Measurements from ENCODE around the gene PLEKHG5. TPM values are rescaled to one million over a fixed set of nuclear protein-coding genes. Genes with fewer than 3 reads are reported as not detected.

The PLEKHG5 gene
- total RNA-seq, 2 experiments from 2014 or later, result 4.7 to 5.0 TPM

GRCh38 chr1:6489383-6489765 is 2.1 kb downstream of the PLEKHG5 start:
- POLR2A ChIA-PET, result interaction anchor here (1.0 kb wide), 1 partner anchor 23 kb away, joined by 3 read pairs; the partner anchor contains the start of gene TNFRSF25
- peaks cover 22% of the 10 kb centered on the region for H3K27me3 Mint-ChIP-seq

GRCh38 chr1:6488602-6489382 is 2.7 kb downstream of the PLEKHG5 start:
- H3K4me3 Mint-ChIP-seq, result no peak overlapping the region
- DNase-seq (no peak), ATAC-seq (ENCODE audit: low read depth) (no peak)
- H3K9me3 Mint-ChIP-seq, result no peaks in the 10 kb centered on the region
- H3K36me3 Mint-ChIP-seq, result no peaks in the 10 kb centered on the region
- H3K27me3 Mint-ChIP-seq, result peaks cover 24% of the 10 kb centered on the region
- POLR2A ChIA-PET, result interaction anchor here (0.9 to 1.0 kb wide), 2 partner anchors 23 to 116 kb away, joined by 3 read pairs; partner anchors contain the start of gene TNFRSF25
- no peak overlapping the region for H3K27ac Mint-ChIP-seq
- H3K4me1 Mint-ChIP-seq, result peaks cover 27% of the 10 kb centered on the region

More at GRCh38 chr1:6489383-6489765, 2.1 kb downstream of the PLEKHG5 start:
- DNase-seq (no peak), ATAC-seq (ENCODE audit: low read depth) (no peak)
- Mint-ChIP-seq H3K4me1 (peaks cover 27% of the 10 kb centered on the region), H3K4me3 (peak overlapping the region; percentile 79), H3K27ac (no peak overlapping the region), H3K36me3 (no peaks in the 10 kb centered on the region), H3K9me3 (no peaks in the 10 kb centered on the region)

- H3K9me3 Mint-ChIP-seq, result no peaks in the 10 kb centered on the region
- POLR2A ChIA-PET, result interaction anchor here (0.9 kb wide), 1 partner anchor 117 kb away, joined by 3 read pairs; no protein-coding TSS in a partner anchor
- H3K27me3 Mint-ChIP-seq, result peaks cover 25% of the 10 kb centered on the region
- no peak overlapping the region for H3K4me3 Mint-ChIP-seq
- ATAC-seq (ENCODE audit: low read depth) (no peak), DNase-seq (no peak)
- no peaks in the 10 kb centered on the region for H3K36me3 Mint-ChIP-seq
- H3K4me1 Mint-ChIP-seq, result peaks cover 23% of the 10 kb centered on the region
- H3K27ac Mint-ChIP-seq, result no peak overlapping the region
Observed at GRCh38 chr1:6487804-6488484, 3.5 kb downstream of the PLEKHG5 start.

- ATAC-seq (ENCODE audit: low read depth), result peak; percentile 63
- Mint-ChIP-seq H3K4me3 (no peak overlapping the region), H3K27me3 (peaks cover 28% of the 10 kb centered on the region), H3K27ac (no peak overlapping the region), H3K9me3 (no peaks in the 10 kb centered on the region), H3K36me3 (no peaks in the 10 kb centered on the region), H3K4me1 (peaks cover 12% of the 10 kb centered on the region)
- POLR2A ChIA-PET, result no interaction called here
- DNase-seq, result peak; percentile 90
Observed at GRCh38 chr1:6486433-6487011, 4.9 kb downstream of the PLEKHG5 start.

- Mint-ChIP-seq H3K4me3 (no peak overlapping the region), H3K9me3 (no peaks in the 10 kb centered on the region), H3K27ac (no peak overlapping the region), H3K4me1 (peaks cover 7% of the 10 kb centered on the region), H3K36me3 (no peaks in the 10 kb centered on the region), H3K27me3 (peaks cover 28% of the 10 kb centered on the region)
- ATAC-seq (ENCODE audit: low read depth) (no peak), DNase-seq (no peak)
- POLR2A ChIA-PET, result no interaction called here
Observed at GRCh38 chr1:6485168-6486101, 6.0 kb downstream of the PLEKHG5 start.

GRCh38 chr1:6484826-6485167 is 6.7 kb downstream of the PLEKHG5 start:
- DNase-seq (no peak), ATAC-seq (ENCODE audit: low read depth) (no peak)
- H3K4me1 Mint-ChIP-seq, result peaks cover 7% of the 10 kb centered on the region
- H3K4me3 Mint-ChIP-seq, result no peak overlapping the region
- H3K36me3 Mint-ChIP-seq, result no peaks in the 10 kb centered on the region
- POLR2A ChIA-PET, result interaction anchor here (0.8 kb wide), 1 partner anchor 147 kb away, joined by 3 read pairs; no protein-coding TSS in a partner anchor
- H3K27me3 Mint-ChIP-seq, result peaks cover 28% of the 10 kb centered on the region
- H3K9me3 Mint-ChIP-seq, result no peaks in the 10 kb centered on the region
- H3K27ac Mint-ChIP-seq, result no peak overlapping the region

- Mint-ChIP-seq H3K4me3 (no peak overlapping the region), H3K4me1 (peaks cover 7% of the 10 kb centered on the region), H3K36me3 (no peaks in the 10 kb centered on the region), H3K27ac (no peak overlapping the region), H3K9me3 (no peaks in the 10 kb centered on the region), H3K27me3 (peaks cover 28% of the 10 kb centered on the region)
- no peak for DNase-seq
- POLR2A ChIA-PET, result interaction anchor here (0.7 kb wide), 1 partner anchor 162 kb away, joined by 3 read pairs; no protein-coding TSS in a partner anchor
- no peak for ATAC-seq (ENCODE audit: low read depth)
Observed at GRCh38 chr1:6483761-6484117, 7.7 kb downstream of the PLEKHG5 start.

- H3K9me3 Mint-ChIP-seq, result no peaks in the 10 kb centered on the region
- DNase-seq, result no peak
- peaks cover 28% of the 10 kb centered on the region for H3K27me3 Mint-ChIP-seq
- no peak overlapping the region for H3K4me3 Mint-ChIP-seq
- no peak for ATAC-seq (ENCODE audit: low read depth)
- H3K4me1 Mint-ChIP-seq, result peaks cover 7% of the 10 kb centered on the region
- H3K36me3 Mint-ChIP-seq, result no peaks in the 10 kb centered on the region
- no peak overlapping the region for H3K27ac Mint-ChIP-seq
- POLR2A ChIA-PET, result no interaction called here
Observed at GRCh38 chr1:6483017-6483760, 8.3 kb downstream of the PLEKHG5 start.

- no peak overlapping the region for H3K4me3 Mint-ChIP-seq
- H3K36me3 Mint-ChIP-seq, result no peaks in the 10 kb centered on the region
- peaks cover 21% of the 10 kb centered on the region for H3K27me3 Mint-ChIP-seq
- POLR2A ChIA-PET, result no interaction called here
- DNase-seq (no peak), ATAC-seq (ENCODE audit: low read depth) (no peak)
- H3K4me1 Mint-ChIP-seq, result peaks cover 7% of the 10 kb centered on the region
- H3K27ac Mint-ChIP-seq, result no peak overlapping the region
- no peaks in the 10 kb centered on the region for H3K9me3 Mint-ChIP-seq
Observed at GRCh38 chr1:6481820-6482219, 9.6 kb downstream of the PLEKHG5 start.

- no peaks in the 10 kb centered on the region for H3K9me3 Mint-ChIP-seq
- peaks cover 3% of the 10 kb centered on the region for H3K4me1 Mint-ChIP-seq
- no peak for ATAC-seq (ENCODE audit: low read depth)
- peaks cover 2% of the 10 kb centered on the region for H3K27me3 Mint-ChIP-seq
- no peak overlapping the region for H3K27ac Mint-ChIP-seq
- POLR2A ChIA-PET, result interaction anchor here (1.0 kb wide), 1 partner anchor 26 kb away, joined by 3 read pairs; no protein-coding TSS in a partner anchor
- DNase-seq, result no peak
- no peaks in the 10 kb centered on the region for H3K36me3 Mint-ChIP-seq
- no peak overlapping the region for H3K4me3 Mint-ChIP-seq
Observed at GRCh38 chr1:6477039-6477820, 14.2 kb downstream of the PLEKHG5 start.

- Mint-ChIP-seq H3K4me3 (no peak overlapping the region), H3K4me1 (peaks cover 3% of the 10 kb centered on the region), H3K36me3 (no peaks in the 10 kb centered on the region), H3K9me3 (no peaks in the 10 kb centered on the region), H3K27me3 (peaks cover 2% of the 10 kb centered on the region), H3K27ac (no peak overlapping the region)
- no peak for DNase-seq
- POLR2A ChIA-PET, result interaction anchor here (1.0 kb wide), 1 partner anchor 27 kb away, joined by 3 read pairs; no protein-coding TSS in a partner anchor
- no peak for ATAC-seq (ENCODE audit: low read depth)
Observed at GRCh38 chr1:6476483-6476882, 15.0 kb downstream of the PLEKHG5 start.

All from activated naive CD8-positive, alpha-beta T cell treated with anti-CD3 and anti-CD28 coated beads, Interleukin-2, amount 10 ng/mL, durations not matched to agents 7 days and 5 days (primary cell).